Measurements from ENCODE around the gene SLC16A8.

SLC16A8 gene

DNA sequence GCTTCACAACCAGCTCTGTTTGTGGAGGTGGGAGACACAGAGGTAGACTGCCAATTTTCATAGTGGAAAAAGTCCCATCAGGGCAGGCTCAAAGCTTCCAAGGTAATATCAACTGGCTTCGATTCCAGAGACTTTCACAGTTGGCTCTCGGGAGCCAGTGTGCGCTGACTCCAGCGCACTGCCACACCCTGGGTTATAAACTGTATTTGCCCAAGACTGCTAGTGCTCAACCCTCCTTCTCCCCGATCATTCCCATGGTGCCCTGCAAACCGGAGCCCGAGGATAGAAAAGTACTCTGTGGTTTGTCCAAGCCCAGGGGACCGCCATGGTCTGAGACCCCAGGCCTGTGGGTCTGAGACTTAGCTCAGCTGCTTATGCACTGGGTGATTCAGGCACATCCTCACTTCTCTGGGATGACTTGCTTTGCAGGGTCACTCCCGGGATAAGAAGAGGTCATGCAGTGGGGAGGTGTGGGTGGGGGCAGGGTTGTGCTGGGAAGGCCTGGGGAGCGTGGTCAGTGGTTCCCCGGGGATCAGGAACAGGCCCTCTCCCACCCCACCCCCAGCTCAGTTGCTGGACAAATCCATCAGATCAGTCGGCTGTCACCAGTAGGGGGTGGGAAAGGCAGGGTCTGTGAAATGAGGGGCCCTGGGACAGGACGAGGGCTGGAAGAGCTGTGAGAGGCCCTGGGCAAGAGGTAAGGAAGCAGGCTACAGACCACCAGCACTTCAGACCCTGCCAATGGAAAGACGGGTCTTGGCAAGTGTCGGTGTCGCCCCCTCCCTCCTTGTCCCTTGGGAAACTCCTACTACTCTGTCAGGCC lies 53.5 kb downstream of the SLC16A8 start:
- no peak for TF ChIP-seq JUND (IDR thresholded peaks at IDR 0.05; ENCODE audit: low read depth)
- in situ Hi-C loops (cut with HindIII; ENCODE audit: low pct_unique_long_range_greater_than_20kb, low sequenced_read_pairs) = no loop called here
- no peak for DNase-seq (ENCODE audit: low read depth in 1 of 2, low spot score in 1 of 2)

DNA sequence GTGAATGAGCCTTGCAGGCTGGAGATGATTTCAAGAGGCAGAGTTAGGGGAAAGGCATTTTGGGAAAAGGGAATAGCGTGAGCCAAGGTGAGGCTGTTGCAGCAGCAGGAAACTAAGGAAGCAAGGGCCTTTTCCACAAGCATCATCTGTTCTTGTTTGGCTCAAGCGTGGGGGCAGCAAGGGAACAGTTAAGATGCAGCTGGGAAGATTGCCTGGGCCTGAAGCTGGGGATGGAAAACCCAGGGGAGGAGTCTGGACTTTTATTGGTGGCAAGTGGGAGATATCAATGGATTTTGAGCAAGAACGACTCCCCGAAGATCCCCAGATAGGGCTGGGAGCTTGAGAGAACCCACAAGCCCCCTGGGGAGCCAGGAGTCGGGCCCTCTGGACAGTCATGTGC lies 54.1 kb downstream of the SLC16A8 start:
- no peak for DNase-seq (ENCODE audit: low read depth in 1 of 2, low spot score in 1 of 2)
- no peak for TF ChIP-seq JUND (IDR thresholded peaks at IDR 0.05; ENCODE audit: low read depth)
- in situ Hi-C loops (cut with HindIII; ENCODE audit: low pct_unique_long_range_greater_than_20kb, low sequenced_read_pairs) = no loop called here

DNA sequence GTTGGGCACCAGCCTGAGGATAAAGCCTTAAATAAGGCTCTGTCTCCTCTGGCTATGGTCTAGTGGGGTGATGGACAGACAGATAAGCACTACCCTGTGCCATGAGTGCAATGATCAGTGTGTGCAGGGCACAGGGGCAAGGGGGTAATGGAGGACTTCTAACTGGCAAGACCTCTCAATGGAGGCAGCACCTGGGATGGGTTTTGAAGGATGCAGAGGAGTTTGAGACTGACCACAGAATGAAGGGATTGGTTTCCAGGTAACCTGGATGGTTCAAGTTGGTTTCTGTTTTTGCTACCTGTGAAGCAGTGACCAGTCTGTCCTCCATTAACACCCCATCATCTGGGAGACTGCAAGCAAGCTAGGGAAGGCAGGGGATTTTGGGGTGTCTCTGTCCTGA lies 54.6 kb downstream of the SLC16A8 start:
- in situ Hi-C loops (cut with HindIII; ENCODE audit: low pct_unique_long_range_greater_than_20kb, low sequenced_read_pairs) = no loop called here
- DNase-seq (ENCODE audit: low read depth in 1 of 2, low spot score in 1 of 2) = no peak
- no peak for TF ChIP-seq JUND (IDR thresholded peaks at IDR 0.05; ENCODE audit: low read depth)

DNA sequence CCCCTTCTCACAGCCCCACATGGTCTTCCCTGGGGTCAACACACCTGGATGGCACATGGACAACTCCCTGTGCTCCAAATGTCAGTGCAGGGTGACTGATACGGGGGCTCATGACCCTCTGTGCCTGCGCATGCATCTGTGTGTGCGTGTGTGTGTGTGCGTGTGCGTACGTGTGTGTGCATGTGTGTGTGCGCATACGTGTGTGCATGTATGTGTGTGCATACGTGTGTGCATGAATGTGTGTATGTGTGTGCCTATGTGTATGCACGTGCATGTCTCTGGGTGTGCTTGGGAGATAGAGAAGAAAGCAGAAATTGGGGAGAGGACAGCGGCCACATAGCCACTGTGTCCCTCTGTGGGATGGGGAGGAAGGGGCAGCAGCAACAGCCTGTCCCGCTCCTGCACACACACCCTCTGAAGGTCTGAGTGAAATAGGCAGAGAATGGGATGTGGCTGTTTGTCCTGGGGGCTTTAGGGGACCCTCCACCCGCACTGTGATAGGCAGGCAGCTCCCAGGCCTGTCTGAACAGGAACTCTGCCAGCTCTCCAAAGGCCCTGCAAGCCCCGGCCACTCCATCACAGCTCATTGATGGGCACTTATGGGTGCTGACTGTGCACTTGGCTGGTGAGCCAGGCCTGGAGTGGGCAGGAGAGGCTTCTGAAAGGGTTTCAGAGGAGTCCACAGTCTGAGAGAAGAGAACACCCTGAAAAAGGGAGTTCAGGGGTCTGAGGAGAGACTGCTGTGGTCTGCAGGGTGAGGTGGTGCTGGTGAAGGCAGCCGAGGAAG lies 55.4 kb downstream of the SLC16A8 start:
- no peak for DNase-seq (ENCODE audit: low read depth in 1 of 2, low spot score in 1 of 2)
- no peak for TF ChIP-seq JUND (IDR thresholded peaks at IDR 0.05; ENCODE audit: low read depth)
- in situ Hi-C loops (cut with HindIII; ENCODE audit: low pct_unique_long_range_greater_than_20kb, low sequenced_read_pairs) = no loop called here
